Thyroid gland (tissue), 4 donors: ENCODE data around the gene ZNF683. TPM values are rescaled to one million over a fixed set of nuclear protein-coding genes. Genes with fewer than 3 reads are reported as not detected.
"Not testable (repeated sequence)": the region's sequence is repeated elsewhere in the genome, so short reads cannot be mapped to it uniquely, and the experiment has no call there.

Source experiments
- DNase-seq, 2 donors: peaks; one replicate each; pipeline ENCODE4 v3.0.0-alpha.2; 2019
- H3K27ac ChIP-seq, 3 donors: fragments of 200-600 bp; sonication (generic); 1 replicate in 2 of 3; 2 replicates in 1 of 3; pipeline ENCODE4 v1.5.1; 2016 to 2019; ENCODE audit warnings: mild to moderate bottlenecking in 1 of 3, moderate library complexity in 1 of 3
- H3K27me3 ChIP-seq: fragments of 200-600 bp; sonication (generic); one replicate; pipeline ENCODE4 v1.5.1; 2019
- H3K36me3 ChIP-seq, 2 donors: fragments of 200-600 bp; sonication (generic); one replicate each; pipeline ENCODE4 v1.5.1; 2016 to 2019
- H3K4me1 ChIP-seq, 2 donors: fragments of 200-600 bp; sonication (generic); one replicate each; pipeline ENCODE4 v1.5.1; 2017 to 2019
- H3K4me3 ChIP-seq, 3 donors: fragments of 200-600 bp; sonication (generic); replicated peaks in 1 of 3; 1 replicate in 2 of 3; 2 replicates in 1 of 3; pipeline ENCODE4 v1.5.1; 2016; ENCODE audit warnings: mild to moderate bottlenecking in 1 of 3
- H3K9me3 ChIP-seq: fragments of 200-600 bp; sonication (generic); one replicate; pipeline ENCODE4 v1.5.1; 2017
- CTCF ChIP-seq, 6 experiments: fragments of 200-600 bp in 3 of 6; fragments of 450-650 bp in 3 of 6; sonication (generic) in 3 of 6; IDR thresholded peaks; one replicate each; pipeline ENCODE4 v1.5.1; 2016 to 2019; ENCODE audit warnings: antibody characterized with exemption in 6 of 6, mild to moderate bottlenecking in 2 of 6, inconsistent platforms in 1 of 6, moderate library complexity in 1 of 6
- POLR2A ChIP-seq, 2 donors: fragments of 450-650 bp; IDR thresholded peaks; one replicate each; pipeline ENCODE4 v1.6.1; 2017; ENCODE audit warnings: antibody characterized with exemption in 2 of 2, mild to moderate bottlenecking in 2 of 2, moderate library complexity in 1 of 2
- WGBS, 2 donors: methylation state at CpG; one replicate each; pipeline ENCODE4 v1.1.5; 2017; 5-methylcytosine and 5-hydroxymethylcytosine counted together
- intact Hi-C: fragments of 100-400 bp; cut with DNase I; formaldehyde crosslinking; loops from one replicate; pipeline ENCODE4 v1.15.1; 2023
- total RNA-seq, 4 donors: library from RNA; depleted of rRNA; stranded (reverse); fragments of >200 nt; gene quantifications; one replicate each; pipeline ENCODE4 v1.2.3, GENCODE V29; 2016

ZNF683 gene
- total RNA-seq = under 1 TPM in 1 of 4 donors, not detected in 3; 0.59 TPM

GRCh38 chr1:26372611-26373010 lies at the start of gene ZNF683:
Gene ZNF683 (minus strand): TSS chr1:26372750. CDS start chr1:26368571, 4,179 bp downstream.
- DNase-seq, H3K27me3 ChIP-seq, H3K4me1 ChIP-seq, H3K27ac ChIP-seq, H3K9me3 ChIP-seq, intact Hi-C loops, H3K4me3 ChIP-seq, H3K36me3 ChIP-seq: not testable (repeated sequence)
- 66 to 86% methylated on average over 2 to 3 of the region's 3 CpGs for WGBS, 2 donors

GRCh38 chr1:26419494-26419893 lies 46.9 kb upstream of the ZNF683 start:
- Histone ChIP-seq H3K9me3 (no peaks in the 10 kb centered on the region), H3K4me1 (no peaks in the 10 kb centered on the region), H3K4me3 (no peak overlapping the region), H3K27me3 (peaks cover under 1% of the 10 kb centered on the region), H3K27ac (no peak overlapping the region), H3K36me3 (no peaks in the 10 kb centered on the region)
- TF ChIP-seq CTCF (IDR thresholded peaks at IDR 0.05) (no peak), POLR2A (IDR thresholded peaks at IDR 0.05) (no peak)
- DNase-seq = no peak
- WGBS, 2 donors = 85 to 86% methylated on average over 2 of the region's 2 CpGs
- intact Hi-C loops = no loop called here

- Histone ChIP-seq H3K9me3 (no peaks in the 10 kb centered on the region), H3K4me3 (no peak overlapping the region), H3K36me3 (no peaks in the 10 kb centered on the region), H3K4me1 (no peaks in the 10 kb centered on the region), H3K27ac (no peak overlapping the region), H3K27me3 (peaks cover 6% of the 10 kb centered on the region)
- DNase-seq = no peak
- WGBS, 2 donors = 37 to 41% methylated on average over 4 to 5 of the region's 5 CpGs
- intact Hi-C loops = no loop called here
- TF ChIP-seq CTCF (IDR thresholded peaks at IDR 0.05) (no peak), POLR2A (IDR thresholded peaks at IDR 0.05) (no peak)
Measured at GRCh38 chr1:26418865-26419349, 46.4 kb upstream of the ZNF683 start.

GRCh38 chr1:26417111-26417759 lies 44.7 kb upstream of the ZNF683 start:
- H3K4me1 ChIP-seq = no peaks in the 10 kb centered on the region
- no peaks in the 10 kb centered on the region for H3K36me3 ChIP-seq
- no peak overlapping the region for H3K4me3 ChIP-seq
- intact Hi-C loops = no loop called here
- 17 to 36% methylated on average over 5 to 9 of the region's 9 CpGs for WGBS, 2 donors
- DNase-seq = peak; percentile 77 to 81
- no peaks in the 10 kb centered on the region for H3K9me3 ChIP-seq
- peaks cover 10% of the 10 kb centered on the region for H3K27me3 ChIP-seq
- TF ChIP-seq CTCF (IDR thresholded peaks at IDR 0.05) = peak; percentile 31 to 92 (median 66)
- no peak for TF ChIP-seq POLR2A (IDR thresholded peaks at IDR 0.05)
- no peak overlapping the region for H3K27ac ChIP-seq

GRCh38 chr1:26413031-26413430 lies 40.5 kb upstream of the ZNF683 start:
- intact Hi-C loops = no loop called here
- no peak for DNase-seq
- 5 to 8% methylated on average over 1 of the region's 1 CpG for WGBS, 2 donors
- Histone ChIP-seq H3K4me1 (no peaks in the 10 kb centered on the region), H3K27me3 (peaks cover 24% of the 10 kb centered on the region), H3K4me3 (no peak overlapping the region), H3K27ac (no peak overlapping the region), H3K36me3 (no peaks in the 10 kb centered on the region), H3K9me3 (no peaks in the 10 kb centered on the region)
- no peak for TF ChIP-seq POLR2A (IDR thresholded peaks at IDR 0.05)
- TF ChIP-seq CTCF (IDR thresholded peaks at IDR 0.05) = no peak
